Measurements from ENCODE around the gene SERPINI1.

GRCh38 chr3:167851171-167851570, 115.7 kb downstream of the SERPINI1 start:
- TF ChIP-seq POLR2A (IDR thresholded peaks at IDR 0.05) = no peak
- no peak for TF ChIP-seq CTCF (IDR thresholded peaks at IDR 0.05)
